ENCODE results near the gene CCER1. TPM values are rescaled to one million over a fixed set of nuclear protein-coding genes. Genes with fewer than 3 reads are reported as not detected.

Gene CCER1
- total RNA-seq, 1 donor from 2014 or later, result not detected

DNA sequence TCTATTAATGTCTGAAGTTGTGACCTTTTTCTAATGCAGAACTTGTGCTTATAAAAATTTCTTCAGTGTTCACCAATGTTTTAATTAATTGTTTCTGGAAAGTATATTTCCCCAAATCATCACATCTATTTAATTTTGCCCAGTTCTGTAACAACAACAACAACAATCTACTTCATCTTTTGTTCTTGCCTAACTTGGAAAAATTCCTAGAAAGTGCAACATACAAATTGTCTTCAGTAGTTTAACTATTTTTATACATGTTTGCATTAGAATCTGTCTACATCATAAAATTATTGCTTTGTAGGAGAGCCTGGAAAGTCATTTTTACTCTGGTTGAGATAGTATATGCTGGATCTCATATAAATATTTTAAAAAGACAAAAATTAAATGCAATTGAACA is 38.5 kb downstream of the CCER1 start:
- DNase-seq, result no peak

DNA sequence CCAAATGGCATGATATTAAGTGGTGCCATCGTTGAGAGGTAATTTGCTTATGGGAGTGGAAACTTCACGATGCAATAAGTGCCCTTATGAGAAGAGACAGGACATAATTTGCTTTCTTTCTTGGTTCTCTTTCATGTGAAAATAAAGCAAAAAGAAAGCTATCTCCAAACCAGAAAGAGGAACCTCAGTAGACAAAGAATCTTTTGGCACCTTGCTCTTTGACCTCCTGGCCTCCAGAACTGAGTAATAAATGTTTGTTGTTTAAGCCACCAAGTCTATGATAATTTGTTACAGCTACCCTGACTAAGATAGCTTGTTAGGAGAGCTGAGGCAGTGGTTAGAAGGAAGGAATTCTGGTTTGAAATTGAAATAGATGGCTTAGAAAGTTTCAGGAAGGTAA is 39.6 kb downstream of the CCER1 start:
- DNase-seq, result no peak

DNA sequence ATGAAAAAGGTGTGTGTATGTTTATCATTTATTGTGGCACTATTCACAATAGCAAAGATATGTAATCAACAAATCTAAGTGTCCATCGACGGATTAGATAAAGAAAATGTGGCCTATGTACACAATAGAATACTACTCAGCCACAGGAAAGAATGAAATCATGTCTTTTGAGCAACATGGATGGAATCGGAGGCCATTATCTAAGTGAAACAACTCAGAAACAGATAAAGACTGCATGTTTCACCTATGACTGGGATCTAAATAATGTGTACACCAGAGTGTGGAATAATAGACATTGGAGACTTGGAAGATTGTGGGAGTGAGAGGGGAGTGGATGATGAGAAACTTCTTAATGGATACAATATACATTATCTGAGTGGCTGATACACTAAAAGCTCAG is 44.0 kb downstream of the CCER1 start:
- no peak for DNase-seq

DNA sequence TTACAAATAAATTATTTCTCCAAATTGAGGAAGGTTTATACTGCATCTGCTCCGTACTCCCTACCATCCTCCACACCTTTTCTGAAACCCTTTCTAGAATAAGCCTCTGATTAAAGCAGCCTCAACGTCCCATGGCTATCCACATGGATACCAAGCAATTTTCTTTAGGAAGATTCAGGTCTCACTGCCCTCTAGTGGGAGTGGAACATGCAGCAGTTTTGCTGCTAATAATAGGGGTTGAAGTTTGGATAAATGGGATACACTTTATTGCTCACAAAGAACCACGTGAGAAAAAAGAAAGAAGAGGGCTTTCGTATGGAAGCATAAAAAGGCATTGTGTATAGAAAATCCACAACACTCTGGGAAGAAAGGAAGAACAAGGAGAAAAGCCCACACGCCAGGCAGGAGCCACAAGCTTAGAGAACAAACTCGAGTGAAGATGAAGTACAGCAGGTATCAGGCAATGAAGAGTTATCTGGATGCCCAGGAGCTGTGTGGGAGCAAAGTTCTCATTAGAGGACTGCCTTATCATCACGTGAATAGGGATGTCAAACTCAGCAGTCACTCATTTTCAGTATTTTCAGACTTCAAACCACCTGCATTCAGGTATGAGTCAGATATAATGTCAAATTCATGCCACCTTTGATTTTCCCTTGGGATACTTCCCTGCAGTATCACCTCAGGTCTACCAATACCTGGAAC is 45.8 kb downstream of the CCER1 start:
- no peak for DNase-seq

DNA sequence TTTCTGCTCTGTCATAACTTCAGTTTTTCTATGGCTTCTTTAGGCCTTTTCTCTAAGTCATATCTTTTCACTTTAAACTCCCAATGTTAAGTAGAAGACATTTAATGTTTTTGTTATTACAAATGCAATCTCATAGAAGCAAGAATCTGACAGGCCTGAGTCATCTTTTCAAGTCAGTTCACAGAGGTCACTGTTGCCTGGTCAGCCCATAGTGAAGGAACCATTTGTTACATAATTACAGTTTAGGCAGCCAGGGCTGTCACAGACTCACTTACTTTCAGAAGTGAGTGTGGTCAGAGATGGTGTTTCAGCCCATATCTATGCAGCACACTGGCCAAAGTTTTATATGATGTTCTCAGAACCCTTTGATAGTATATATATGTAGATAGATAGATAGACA is 46.5 kb downstream of the CCER1 start:
- DNase-seq, result no peak

DNA sequence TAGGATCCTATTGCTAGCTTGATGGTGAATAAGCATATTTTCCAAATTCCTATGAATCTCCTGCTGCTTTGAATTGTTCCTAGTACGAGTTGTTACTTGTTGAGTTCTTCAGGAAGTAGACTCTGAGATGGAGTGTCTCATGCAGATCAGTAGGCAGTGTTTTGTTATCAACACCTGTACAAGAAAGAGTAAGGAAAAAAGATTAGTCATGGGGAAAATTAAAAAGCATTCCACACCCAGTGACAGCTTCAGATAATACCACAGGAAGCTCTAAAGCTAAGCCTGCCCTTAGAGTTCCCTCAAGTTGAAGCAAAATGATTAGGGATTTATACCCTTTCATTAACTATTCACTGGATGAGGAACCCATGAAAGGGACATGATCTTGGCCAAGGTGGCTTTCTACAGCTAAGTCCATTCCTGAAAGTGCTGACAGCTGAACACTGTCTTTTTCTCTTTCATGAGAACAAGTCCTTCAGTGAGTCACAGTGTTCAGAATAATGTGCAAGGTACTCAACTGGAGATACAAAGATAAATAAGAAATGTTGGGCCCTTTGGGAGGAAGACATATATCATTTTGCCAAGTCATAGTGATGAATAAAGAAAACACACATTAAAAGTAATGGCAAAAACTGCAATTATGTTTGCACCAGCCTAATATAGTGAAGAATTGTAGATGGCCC is 49.1 kb downstream of the CCER1 start:
- no peak for DNase-seq

DNA sequence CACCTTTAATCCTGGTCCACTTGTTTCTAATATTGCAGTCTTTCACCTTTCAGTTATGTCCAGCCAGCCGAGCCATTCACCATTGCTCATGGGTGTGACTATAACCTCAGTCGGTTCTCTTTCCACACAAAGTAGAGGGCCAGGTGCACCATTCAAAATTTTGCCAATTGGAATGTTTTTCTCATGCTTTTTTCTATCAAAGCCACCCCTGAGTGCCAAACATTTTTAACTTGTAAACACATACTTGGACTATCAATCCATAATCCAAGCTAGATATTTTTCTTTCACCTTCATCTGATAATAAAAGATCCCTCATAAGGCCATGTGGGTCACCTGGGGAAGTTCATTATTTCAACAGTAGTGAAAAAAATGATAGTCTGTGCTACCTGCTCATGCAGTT is 52.4 kb downstream of the CCER1 start:
- DNase-seq, result no peak

Other genes starting within 250 kb of the CCER1 start
- gene EPYC, start 49.8 kb upstream of the CCER1 start, total RNA-seq, result 0.20 TPM
- 4.8 TPM for gene KERA, start 102.8 kb upstream of the CCER1 start, total RNA-seq
- gene LUM, start 156.3 kb upstream of the CCER1 start, total RNA-seq, result 934 TPM
- 1,233 TPM for gene DCN, start 227.6 kb upstream of the CCER1 start, total RNA-seq